Muscle of leg (tissue), 11 donors: ENCODE measurements around the gene KRT12. TPM values are rescaled to one million over a fixed set of nuclear protein-coding genes. Genes with fewer than 3 reads are reported as not detected.

Experiments used
- DNase-seq: peaks from one replicate; pipeline ENCODE4 v3.0.0; 2013
- H3K27ac ChIP-seq: one replicate; pipeline ENCODE4 v1.5.1; 2013; ENCODE audit warnings: mild to moderate bottlenecking, low read length, control low read depth
- H3K27me3 ChIP-seq: one replicate; pipeline ENCODE4 v1.6.1; 2013; ENCODE audit warnings: low read length; ENCODE audit not compliant: control insufficient read depth, insufficient read depth
- H3K36me3 ChIP-seq: one replicate; pipeline ENCODE4 v1.6.1; 2013; ENCODE audit warnings: low read length; ENCODE audit not compliant: control insufficient read depth, insufficient read depth
- H3K4me1 ChIP-seq: one replicate; pipeline ENCODE4 v1.6.1; 2013; ENCODE audit warnings: low read length; ENCODE audit not compliant: control insufficient read depth, insufficient read depth
- H3K4me3 ChIP-seq: one replicate; pipeline ENCODE4 v1.5.1; 2013; ENCODE audit warnings: low read length, control low read depth
- H3K9me3 ChIP-seq: replicated peaks from 2 replicates; pipeline ENCODE4 v1.6.1; 2013; ENCODE audit warnings: low read depth, low read length; ENCODE audit not compliant: control insufficient read depth
- WGBS: methylation state at CpG from one replicate; pipeline ENCODE4 v1.1.5; 2013; ENCODE audit warnings: missing lambda C conversion rate; ENCODE audit not compliant: insufficient coverage; 5-methylcytosine and 5-hydroxymethylcytosine counted together
- polyA plus RNA-seq, 8 donors: library from polyadenylated mRNA; unstranded; fragments of 120-200 nt; gene quantifications; one replicate each; pipeline versions ENCODE4 v1.2.1 to v1.2.3, GENCODE V29; 2013; ENCODE audit warnings: inconsistent platforms in 1 of 8, low replicate concordance in 1 of 8; ENCODE audit not compliant: insufficient read length in 8 of 8, insufficient read depth in 1 of 8
- total RNA-seq: library from RNA; stranded (reverse); fragments of 120-200 nt; gene quantifications from one replicate; pipeline ENCODE4 v1.2.4, GENCODE V29; 2013

KRT12 gene
- total and polyA plus RNA-seq, 9 donors = 0.14 to 1.2 (median 0.22) TPM; not detected in 1

DNA sequence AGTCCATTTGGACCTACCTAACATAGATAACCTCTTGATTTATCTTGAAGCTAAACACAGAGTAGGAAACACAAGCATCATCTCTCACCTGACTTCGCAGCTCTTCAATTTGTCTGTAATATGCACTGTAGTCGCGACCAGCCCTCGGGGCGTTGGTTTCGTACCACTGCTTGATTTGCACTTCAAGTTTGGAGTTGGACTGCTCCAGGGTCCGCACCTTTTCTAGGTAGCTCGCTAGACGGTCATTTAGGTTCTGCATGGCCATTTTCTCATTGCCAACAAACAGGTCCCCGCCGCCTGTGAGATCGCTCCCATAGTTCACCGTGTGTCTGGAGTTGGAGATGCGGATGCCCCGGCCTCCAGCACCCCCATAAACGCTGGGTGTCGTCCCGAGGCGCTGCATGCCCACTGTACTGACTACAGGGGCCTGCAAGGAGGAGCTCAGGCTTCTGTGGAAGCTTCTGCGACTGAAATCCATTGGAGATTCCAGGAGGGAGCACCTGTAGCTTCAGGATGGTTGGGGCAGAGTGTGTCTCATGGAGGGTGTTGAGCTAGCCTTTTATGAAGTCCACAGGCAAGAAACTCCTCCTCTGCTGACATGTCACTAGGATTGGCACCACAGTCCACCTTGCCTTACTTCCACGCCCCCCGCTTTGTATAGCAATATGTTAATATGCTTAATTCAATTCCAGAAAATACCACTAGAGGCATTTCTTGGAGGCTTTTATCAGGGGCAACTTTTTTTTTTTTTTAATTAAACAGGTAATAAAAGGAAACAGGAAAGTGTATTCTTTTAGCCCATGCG, 17.9 kb upstream of the KRT12 start, which contains the start of gene KRT20:
Gene KRT20, minus strand, starts transcription at position 535 of the 805 bp plus-strand sequence. Its CDS starts 57 bp downstream, at position 478.
- WGBS = 89% methylated on average over 20 of the region's 23 CpGs

DNA sequence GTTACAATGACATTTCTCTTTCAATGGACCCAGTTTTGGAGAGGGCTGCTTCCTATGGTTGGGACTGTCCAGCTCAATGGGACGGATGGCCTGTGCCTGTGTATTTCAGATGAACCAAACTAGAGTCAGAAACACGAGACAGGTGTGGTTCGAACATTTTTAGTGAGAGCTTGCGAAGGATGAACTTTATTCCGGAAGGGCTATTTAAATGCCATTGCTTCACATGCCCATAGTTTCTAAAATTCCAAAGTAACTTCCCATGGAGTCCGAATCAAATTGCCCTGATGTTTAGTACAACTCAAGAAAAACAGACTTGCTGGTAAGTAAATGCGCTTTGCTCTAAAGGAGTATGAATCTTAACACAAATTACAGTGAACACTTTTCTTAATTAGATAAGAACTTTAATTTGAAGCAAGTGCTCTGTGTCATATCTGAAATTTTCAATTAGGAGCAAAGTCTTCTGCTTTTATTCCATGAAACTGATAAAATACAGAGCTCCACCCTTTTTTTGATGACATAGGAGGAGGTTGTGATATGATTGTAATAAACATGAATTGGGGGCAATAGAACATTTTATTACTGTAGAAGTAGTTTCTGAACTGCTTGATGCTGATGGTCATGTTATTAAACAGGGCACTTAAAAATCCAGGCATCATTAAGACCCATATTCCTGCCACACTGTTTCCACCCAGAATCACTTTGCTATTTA, 16.8 kb upstream of the KRT12 start:
- Histone ChIP-seq H3K9me3 (no peaks in the 10 kb centered on the region), H3K27ac (no peak overlapping the region), H3K36me3 (no peaks in the 10 kb centered on the region), H3K4me1 (no peaks in the 10 kb centered on the region), H3K27me3 (peaks cover 2% of the 10 kb centered on the region), H3K4me3 (no peak overlapping the region)
- WGBS = 93% methylated on average over 3 of the region's 7 CpGs
- no peak for DNase-seq

More for the DNA sequence above, 17.9 kb upstream of the KRT12 start, which contains the start of gene KRT20:
- no peaks in the 10 kb centered on the region for H3K9me3 ChIP-seq
- no peaks in the 10 kb centered on the region for H3K4me1 ChIP-seq
- H3K27me3 ChIP-seq = peaks cover 2% of the 10 kb centered on the region
- no peak for DNase-seq
- H3K36me3 ChIP-seq = no peaks in the 10 kb centered on the region
- H3K27ac ChIP-seq = no peak within 1 kb of the TSS
- no peak within 1 kb of the TSS for H3K4me3 ChIP-seq

DNA sequence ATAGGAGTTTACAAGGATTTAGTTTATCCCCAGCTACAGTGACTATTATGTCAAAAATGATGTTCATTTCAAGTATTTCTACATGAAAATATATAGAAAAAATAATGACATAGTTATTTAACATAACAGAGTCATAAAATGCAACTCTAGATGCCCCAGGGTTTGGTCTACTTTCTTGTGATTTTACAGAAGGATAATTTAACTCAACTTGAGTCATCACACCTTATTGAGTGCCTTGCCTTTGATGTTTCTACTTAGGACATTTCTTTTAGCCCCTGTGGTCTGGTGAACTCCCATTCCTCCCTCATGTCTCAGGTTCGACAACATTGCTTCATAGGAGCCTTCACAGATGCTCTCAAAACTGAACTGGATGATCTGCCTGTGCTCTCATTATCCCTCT, 16.0 kb upstream of the KRT12 start:
- Histone ChIP-seq H3K36me3 (no peaks in the 10 kb centered on the region), H3K27me3 (peaks cover 2% of the 10 kb centered on the region), H3K4me3 (no peak overlapping the region), H3K9me3 (no peaks in the 10 kb centered on the region), H3K27ac (no peak overlapping the region), H3K4me1 (no peaks in the 10 kb centered on the region)
- no peak for DNase-seq
- 92% methylated on average over 1 of the region's 1 CpG for WGBS

DNA sequence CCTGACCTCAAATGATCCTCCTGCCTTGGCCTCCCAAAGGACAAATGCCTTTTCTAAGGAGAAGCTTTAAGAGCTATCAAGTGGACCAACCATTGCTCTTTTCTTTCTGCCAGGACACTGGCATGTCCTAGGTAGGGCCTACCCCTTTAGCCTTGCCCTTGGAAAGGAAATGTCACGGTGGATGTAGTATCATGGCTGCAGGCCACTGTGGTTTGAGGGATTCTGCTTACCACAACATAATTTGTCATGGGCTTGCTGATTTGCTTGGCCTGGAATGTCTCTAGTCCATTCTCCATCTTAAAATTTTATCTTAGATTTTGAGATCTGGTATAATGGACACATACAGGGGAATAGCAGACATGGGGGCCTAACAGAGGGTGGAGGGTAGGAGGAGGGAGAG, 12.0 kb upstream of the KRT12 start:
- Histone ChIP-seq H3K36me3 (no peaks in the 10 kb centered on the region), H3K4me3 (no peak overlapping the region), H3K4me1 (no peaks in the 10 kb centered on the region), H3K9me3 (no peaks in the 10 kb centered on the region), H3K27ac (no peak overlapping the region), H3K27me3 (no peaks in the 10 kb centered on the region)
- no CpG with 5 or more reads among the region's 1 CpG for WGBS
- DNase-seq = no peak

DNA sequence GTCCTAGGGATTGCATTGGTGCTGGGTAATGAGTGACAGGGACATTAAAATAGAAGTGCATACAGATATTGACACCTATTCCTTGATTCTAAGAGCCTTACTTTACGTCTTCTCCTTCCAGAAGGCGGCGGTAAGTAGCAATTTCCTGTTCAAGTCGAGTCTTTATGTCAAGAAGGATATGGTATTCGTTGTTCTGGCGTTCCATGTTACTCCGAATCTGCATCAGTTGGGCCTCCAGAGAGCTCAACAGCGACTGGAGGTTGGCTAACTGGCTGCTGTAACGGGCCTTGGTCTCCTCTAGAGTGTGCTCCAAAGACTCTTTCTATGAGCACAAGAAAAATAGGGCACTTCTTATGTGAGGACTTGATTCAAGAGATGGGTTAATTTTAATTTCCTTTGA, 11.0 kb upstream of the KRT12 start:
- Histone ChIP-seq H3K27ac (no peak overlapping the region), H3K4me1 (no peaks in the 10 kb centered on the region), H3K4me3 (no peak overlapping the region), H3K36me3 (no peaks in the 10 kb centered on the region), H3K27me3 (no peaks in the 10 kb centered on the region), H3K9me3 (no peaks in the 10 kb centered on the region)
- WGBS = 58% methylated on average over 4 of the region's 9 CpGs
- no peak for DNase-seq

DNA sequence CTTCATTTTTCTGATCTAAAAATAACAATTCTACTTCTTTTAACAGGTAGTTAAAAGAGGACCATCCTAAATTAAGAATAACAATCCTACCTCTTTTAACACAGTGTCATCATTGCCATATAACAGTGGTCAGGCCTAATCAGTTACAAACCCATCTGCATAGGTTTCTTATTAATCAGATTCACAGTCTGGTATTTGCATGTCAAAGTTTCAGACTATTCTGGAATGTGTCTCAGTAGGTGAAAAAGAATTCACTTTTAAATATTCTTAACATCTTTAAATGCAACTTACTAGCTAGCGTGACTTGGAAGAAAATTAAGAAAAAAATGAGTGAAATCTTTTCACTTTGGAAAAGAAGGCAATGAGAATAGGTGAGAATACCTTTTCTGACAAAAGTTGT, 6.8 kb upstream of the KRT12 start:
- Histone ChIP-seq H3K27ac (no peak overlapping the region), H3K36me3 (no peaks in the 10 kb centered on the region)
- WGBS = no CpG with 5 or more reads among the region's 1 CpG

DNA sequence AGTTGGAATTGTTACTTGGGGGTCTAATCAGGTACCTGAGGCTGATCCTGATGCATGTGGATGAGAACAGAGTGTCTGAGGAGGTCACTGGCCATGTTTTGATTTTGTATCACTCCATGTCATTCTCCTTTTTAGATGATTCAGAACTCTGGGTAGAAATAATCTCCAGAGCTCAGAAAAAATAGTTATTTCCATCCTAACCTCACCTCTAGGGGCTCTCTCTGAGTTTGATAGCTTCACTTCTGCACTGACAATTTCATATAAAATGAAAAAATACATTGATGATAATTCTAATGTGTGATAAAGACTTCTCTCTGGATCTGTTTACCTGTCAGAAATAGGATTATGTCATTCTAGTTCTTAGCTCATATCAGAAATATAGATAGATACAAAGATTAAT, 6.2 kb upstream of the KRT12 start:
- Histone ChIP-seq H3K27me3 (peaks cover 4% of the 10 kb centered on the region), H3K36me3 (no peaks in the 10 kb centered on the region), H3K4me3 (no peak overlapping the region), H3K9me3 (no peaks in the 10 kb centered on the region), H3K4me1 (no peaks in the 10 kb centered on the region), H3K27ac (no peak overlapping the region)
- DNase-seq = no peak

More for the DNA sequence above, 6.8 kb upstream of the KRT12 start:
- no peak overlapping the region for H3K4me3 ChIP-seq
- DNase-seq = no peak
- H3K4me1 ChIP-seq = no peaks in the 10 kb centered on the region
- H3K27me3 ChIP-seq = peaks cover 4% of the 10 kb centered on the region
- H3K9me3 ChIP-seq = no peaks in the 10 kb centered on the region

DNA sequence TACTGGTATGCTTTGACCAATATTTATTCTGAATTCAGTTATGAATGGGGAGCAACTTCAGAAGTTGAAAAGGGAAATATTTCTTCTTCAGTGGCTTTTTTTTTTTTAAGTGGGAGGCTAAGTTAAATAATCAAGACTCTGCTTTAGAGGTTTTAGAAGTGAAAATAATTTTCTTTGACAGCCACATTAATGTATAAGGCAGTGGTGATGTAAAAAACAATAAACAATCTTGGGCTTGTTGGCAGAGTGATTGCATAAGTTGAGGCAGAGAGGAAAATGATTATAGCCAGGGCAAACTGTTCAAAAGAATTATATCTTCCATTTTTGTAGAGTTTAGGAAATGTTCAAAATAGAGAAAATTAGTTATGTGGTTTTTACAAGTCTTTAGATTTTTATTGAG, 5.4 kb upstream of the KRT12 start:
- no peak for DNase-seq
- no peaks in the 10 kb centered on the region for H3K36me3 ChIP-seq
- H3K4me3 ChIP-seq = no peak overlapping the region
- H3K4me1 ChIP-seq = no peaks in the 10 kb centered on the region
- H3K27me3 ChIP-seq = peaks cover 4% of the 10 kb centered on the region
- H3K27ac ChIP-seq = no peak overlapping the region
- no peaks in the 10 kb centered on the region for H3K9me3 ChIP-seq

DNA sequence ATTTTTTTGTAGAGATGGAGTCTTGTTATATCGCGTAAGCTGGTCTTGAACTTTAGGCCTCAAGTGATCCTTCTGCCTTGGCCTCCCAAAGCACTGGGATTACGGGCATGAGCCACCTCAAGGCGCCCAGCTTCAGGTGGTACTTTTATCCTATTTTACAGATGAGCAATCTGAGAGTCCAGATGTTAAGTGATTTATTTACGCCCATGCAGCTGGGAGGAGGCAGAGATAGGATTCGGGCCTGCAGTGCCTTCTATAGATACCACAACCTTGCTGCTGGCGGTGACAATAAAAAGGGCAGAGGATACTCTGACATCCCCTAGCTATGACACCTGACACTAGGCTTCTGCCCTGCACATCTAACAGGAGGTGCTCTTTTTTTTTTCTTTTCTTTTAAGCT, 4.3 kb upstream of the KRT12 start:
- Histone ChIP-seq H3K27ac (no peak overlapping the region), H3K9me3 (no peaks in the 10 kb centered on the region), H3K36me3 (no peaks in the 10 kb centered on the region), H3K4me1 (peaks cover 3% of the 10 kb centered on the region), H3K27me3 (peaks cover 6% of the 10 kb centered on the region), H3K4me3 (no peak overlapping the region)
- no peak for DNase-seq
- WGBS = 100% methylated on average over 1 of the region's 7 CpGs

DNA sequence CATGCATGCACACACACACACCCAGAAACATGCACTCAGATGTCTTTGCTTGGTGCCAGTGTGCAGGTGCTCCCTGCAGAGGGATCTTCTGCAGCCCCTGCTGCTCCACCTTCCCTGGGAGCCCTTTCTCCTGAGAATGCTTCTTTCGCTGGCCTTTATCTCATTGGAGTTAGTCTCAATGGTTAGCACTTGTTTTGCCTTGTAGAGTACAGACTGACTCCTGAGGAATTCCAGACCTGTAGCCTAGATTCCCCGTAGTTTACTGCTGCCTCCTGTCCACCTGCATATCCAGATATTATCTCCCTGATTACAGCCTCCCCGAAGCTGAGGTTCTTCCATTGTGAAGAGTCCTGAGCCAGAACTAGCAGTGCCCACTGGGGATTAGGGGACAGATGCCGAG, 3.1 kb upstream of the KRT12 start:
- 100% methylated on average over 1 of the region's 4 CpGs for WGBS

More for the DNA sequence above, 3.1 kb upstream of the KRT12 start:
- Histone ChIP-seq H3K9me3 (no peaks in the 10 kb centered on the region), H3K27ac (no peak overlapping the region), H3K4me3 (no peak overlapping the region), H3K27me3 (peaks cover 6% of the 10 kb centered on the region), H3K4me1 (peaks cover 3% of the 10 kb centered on the region), H3K36me3 (no peaks in the 10 kb centered on the region)
- DNase-seq = no peak
